A673 (cell line): Measurements from ENCODE around the gene YIPF2. TPM values are rescaled to one million over a fixed set of nuclear protein-coding genes. Genes with fewer than 3 reads are reported as not detected.

ENCODE experiments used
- BruUV-seq: library from RNA; stranded (reverse); fragments of 400-500 nt; replicated peaks from 2 replicates; lab custom pipeline; 2021; lab: Mats Ljungman, UMichigan
- CTCF ChIA-PET: fragments of 300-600 bp; sonication (Branson Sonifier 250); formaldehyde crosslinking; loops from one replicate; lab custom pipeline; 2022; ENCODE audit warnings: antibody characterized with exemption; lab: Charles Lee
- POLR2A ChIA-PET: fragments of 300-600 bp; sonication (Branson Sonifier 250); formaldehyde crosslinking; loops from one replicate; lab custom pipeline; 2022; ENCODE audit warnings: antibody characterized with exemption; ENCODE audit not compliant: low non-redundant PET; lab: Charles Lee
- DNase-seq: peaks from one replicate; pipeline ENCODE4 v3.0.0-alpha.2; 2015; ENCODE audit warnings: low spot score
- H3K27ac ChIP-seq: fragments of 200-600 bp; sonication (generic); 2 replicates; pipeline ENCODE4 v1.5.1; 2016; ENCODE audit warnings: mixed run types, low read depth, mild to moderate bottlenecking, mixed read lengths, antibody characterized with exemption, low read length; ENCODE audit not compliant: poor library complexity, severe bottlenecking
- H3K27me3 ChIP-seq: fragments of 200-600 bp; sonication (generic); replicated peaks from 2 replicates; pipeline ENCODE4 v1.6.1; 2017; ENCODE audit warnings: mixed run types, low read depth, mild to moderate bottlenecking, mixed read lengths, antibody characterized with exemption, low read length; ENCODE audit not compliant: insufficient read depth, poor library complexity
- H3K36me3 ChIP-seq: fragments of 200-600 bp; sonication (generic); 2 replicates; pipeline ENCODE4 v1.6.1; 2016; ENCODE audit warnings: mixed run types, mild to moderate bottlenecking, mixed read lengths, antibody characterized with exemption, low read length; ENCODE audit not compliant: insufficient read depth, poor library complexity, severe bottlenecking
- H3K4me1 ChIP-seq: fragments of 200-600 bp; sonication (generic); 2 replicates; pipeline ENCODE4 v1.6.1; 2017; ENCODE audit warnings: mixed run types, mild to moderate bottlenecking, mixed read lengths, antibody characterized with exemption, low read length; ENCODE audit not compliant: insufficient read depth, poor library complexity, severe bottlenecking
- H3K4me3 ChIP-seq: fragments of 200-600 bp; sonication (generic); 2 replicates; pipeline ENCODE4 v1.5.1; 2016; ENCODE audit warnings: low read depth, mixed run types, mild to moderate bottlenecking, mixed read lengths, low read length; ENCODE audit not compliant: poor library complexity, severe bottlenecking
- H3K9me3 ChIP-seq: fragments of 200-600 bp; sonication (generic); 2 replicates; pipeline ENCODE4 v1.6.1; 2016; ENCODE audit warnings: mixed run types, low read depth, mild to moderate bottlenecking, mixed read lengths, antibody characterized with exemption, low read length; ENCODE audit not compliant: poor library complexity, severe bottlenecking
- EZH2 ChIP-seq: fragments of 200-600 bp; sonication (generic); IDR thresholded peaks from 2 replicates; pipeline ENCODE4 v1.6.1; 2017; ENCODE audit warnings: borderline replicate concordance, low read depth, mild to moderate bottlenecking, mixed read lengths, antibody characterized with exemption, low read length; ENCODE audit not compliant: poor library complexity, severe bottlenecking
- intact Hi-C: fragments of 100-400 bp; cut with micrococcal nuclease; formaldehyde crosslinking; loops from one replicate; pipeline ENCODE4 v1.10.0; 2022; ENCODE audit not compliant: unreplicated experiment
- total RNA-seq: library from RNA; stranded (reverse); gene quantifications from 2 replicates; pipeline ENCODE4 v1.2.3, GENCODE V29; 2021
- TF ChIP-seq, protein P1 (sequence below): fragments of 300-800, 200-600 bp; sonication (generic); conservative IDR thresholded peaks from 2 replicates; pipeline ENCODE4 v1.5.1; 2017; ENCODE audit warnings: low read depth, mild to moderate bottlenecking, antibody characterized with exemption, low read length, moderate library complexity, mixed read lengths

The YIPF2 gene
- total RNA-seq, 1 experiment from 2014 or later = 24.5 TPM

DNA sequence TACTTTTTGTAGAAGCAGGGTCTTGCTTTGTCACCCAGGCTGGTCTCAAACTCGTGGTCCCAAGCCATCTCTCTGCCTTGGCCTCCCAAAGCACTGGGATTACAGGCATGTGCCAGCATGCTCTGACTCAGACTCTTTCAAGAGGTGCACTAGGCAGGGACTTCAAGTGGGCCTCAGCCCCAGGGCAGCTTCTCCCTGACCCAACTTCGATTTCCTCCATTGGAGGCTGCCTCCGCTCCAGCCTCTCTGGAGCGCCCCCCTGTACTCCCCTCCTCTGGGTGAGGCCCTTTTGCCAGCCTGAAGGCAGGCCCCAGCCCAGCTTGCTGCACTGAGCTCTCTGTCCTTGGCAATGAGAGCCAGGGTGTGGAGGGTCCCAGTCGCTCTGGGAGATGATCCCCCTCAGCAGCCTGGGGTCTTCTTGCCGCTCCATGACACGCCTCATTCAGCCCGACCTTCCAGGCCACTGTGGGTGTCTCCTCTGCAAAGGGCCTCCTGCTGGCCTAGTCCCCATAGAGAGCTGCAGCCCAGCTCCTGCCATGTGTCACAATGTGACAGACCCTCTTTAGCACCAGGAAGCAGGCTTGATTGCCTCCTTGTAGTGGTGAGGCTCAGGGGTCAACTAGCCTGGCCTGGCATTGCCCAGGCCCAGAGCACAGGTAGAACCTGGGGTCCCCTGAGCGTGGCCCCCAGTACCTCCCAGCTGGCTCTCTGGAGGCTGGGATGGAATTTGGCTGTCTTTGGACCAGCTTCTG is 40.6 kb downstream of the YIPF2 start:
- no peak overlapping the region for H3K4me3 ChIP-seq
- H3K36me3 ChIP-seq = no peaks in the 10 kb centered on the region
- DNase-seq = no peak
- H3K9me3 ChIP-seq = no peaks in the 10 kb centered on the region
- no peaks in the 10 kb centered on the region for H3K27me3 ChIP-seq
- ChIA-PET CTCF (interaction anchor here (0.8 to 1.8 kb wide), 3 partner anchors 15 to 49 kb away, joined by 4 to 9 read pairs (median 6); partner anchors contain the start of gene CARM1), POLR2A (no interaction called here)
- peak overlapping the region; percentile 76 for H3K27ac ChIP-seq
- BruUV-seq = no TSS peak
- intact Hi-C loops = no loop called here
- TF ChIP-seq, protein P1, sequence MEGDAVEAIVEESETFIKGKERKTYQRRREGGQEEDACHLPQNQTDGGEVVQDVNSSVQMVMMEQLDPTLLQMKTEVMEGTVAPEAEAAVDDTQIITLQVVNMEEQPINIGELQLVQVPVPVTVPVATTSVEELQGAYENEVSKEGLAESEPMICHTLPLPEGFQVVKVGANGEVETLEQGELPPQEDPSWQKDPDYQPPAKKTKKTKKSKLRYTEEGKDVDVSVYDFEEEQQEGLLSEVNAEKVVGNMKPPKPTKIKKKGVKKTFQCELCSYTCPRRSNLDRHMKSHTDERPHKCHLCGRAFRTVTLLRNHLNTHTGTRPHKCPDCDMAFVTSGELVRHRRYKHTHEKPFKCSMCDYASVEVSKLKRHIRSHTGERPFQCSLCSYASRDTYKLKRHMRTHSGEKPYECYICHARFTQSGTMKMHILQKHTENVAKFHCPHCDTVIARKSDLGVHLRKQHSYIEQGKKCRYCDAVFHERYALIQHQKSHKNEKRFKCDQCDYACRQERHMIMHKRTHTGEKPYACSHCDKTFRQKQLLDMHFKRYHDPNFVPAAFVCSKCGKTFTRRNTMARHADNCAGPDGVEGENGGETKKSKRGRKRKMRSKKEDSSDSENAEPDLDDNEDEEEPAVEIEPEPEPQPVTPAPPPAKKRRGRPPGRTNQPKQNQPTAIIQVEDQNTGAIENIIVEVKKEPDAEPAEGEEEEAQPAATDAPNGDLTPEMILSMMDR = no peak
- no peak for TF ChIP-seq EZH2
- peaks cover 44% of the 10 kb centered on the region for H3K4me1 ChIP-seq

DNA sequence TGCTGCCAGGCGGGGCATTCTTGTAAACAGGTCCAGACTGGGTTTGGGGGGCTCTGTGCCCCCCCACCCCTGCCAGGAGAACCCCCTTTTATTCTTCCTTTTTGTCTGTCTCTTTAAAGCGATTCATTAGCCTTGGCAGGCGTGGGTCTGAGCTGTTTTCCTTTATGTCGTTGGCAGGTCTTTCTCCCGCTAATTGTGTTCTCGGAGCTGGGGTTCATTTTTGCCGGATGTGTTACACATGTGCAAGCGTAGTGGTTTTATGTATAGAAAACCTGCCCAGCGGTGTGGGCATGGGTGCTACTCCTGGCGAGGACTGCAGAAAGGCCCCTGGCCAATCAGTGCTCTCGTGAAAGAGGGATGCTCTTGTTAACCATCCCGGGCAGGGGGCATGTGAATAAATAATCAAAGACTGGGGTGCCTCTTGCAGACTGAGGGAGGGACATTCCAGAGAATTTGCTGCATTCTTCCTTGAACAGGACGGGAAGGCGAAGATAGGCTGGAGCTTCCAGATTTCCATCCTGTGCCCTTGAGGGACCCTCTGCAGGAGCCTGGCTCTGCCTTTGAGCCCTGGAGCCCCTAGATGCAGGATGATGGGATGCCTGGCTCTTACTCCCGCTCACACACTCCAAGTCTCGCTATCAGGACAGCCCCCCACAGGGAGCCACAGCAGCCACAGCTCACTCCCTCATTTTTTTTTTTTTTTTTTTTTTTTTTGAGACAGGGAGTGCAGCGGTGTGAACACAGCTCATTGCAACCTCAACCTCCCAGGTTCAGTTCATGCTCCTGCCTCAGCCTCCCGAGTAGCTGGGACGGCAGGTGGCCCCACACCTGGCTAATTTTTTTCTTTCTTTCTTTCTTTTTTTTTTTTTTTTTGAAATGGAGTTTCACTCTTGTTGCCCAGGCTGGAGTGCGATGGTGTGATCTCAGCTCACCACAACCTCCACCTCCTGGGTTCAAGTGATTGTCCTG is 43.0 kb downstream of the YIPF2 start:
- peak overlapping the region; percentile 29 for H3K27ac ChIP-seq
- DNase-seq = peak; percentile 63
- BruUV-seq = no TSS peak
- H3K36me3 ChIP-seq = no peaks in the 10 kb centered on the region
- H3K9me3 ChIP-seq = no peaks in the 10 kb centered on the region
- H3K4me1 ChIP-seq = peaks cover 56% of the 10 kb centered on the region
- TF ChIP-seq EZH2 = no peak
- TF ChIP-seq, protein P1 = no peak
- intact Hi-C loops = no loop called here
- H3K4me3 ChIP-seq = no peak overlapping the region
- CTCF ChIA-PET = interaction anchor here (0.7 kb wide), 1 partner anchor 12 kb away, joined by 7 read pairs; no protein-coding TSS in a partner anchor
- POLR2A ChIA-PET = no interaction called here
- H3K27me3 ChIP-seq = no peaks in the 10 kb centered on the region

DNA sequence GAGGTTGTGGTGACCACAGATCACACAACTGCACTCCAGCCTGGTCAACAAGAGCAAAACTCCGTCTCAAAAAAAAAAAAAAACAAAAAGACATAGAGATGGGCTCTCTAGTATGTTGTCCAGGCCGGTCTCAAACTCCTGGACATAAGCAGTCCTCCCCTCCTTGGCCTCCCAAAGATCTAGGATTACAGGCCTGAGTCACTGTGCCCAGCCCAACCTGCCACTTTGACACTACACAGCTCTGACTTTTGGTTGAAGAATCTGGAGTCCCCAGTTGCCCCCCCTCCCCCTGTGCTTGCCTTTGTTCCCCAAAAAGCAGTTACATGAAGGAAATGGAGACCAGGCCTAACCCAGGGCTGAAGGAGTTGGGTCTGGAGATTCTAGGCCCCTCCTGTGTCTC is 44.2 kb downstream of the YIPF2 start:
- no peak for DNase-seq
- CTCF ChIA-PET = no interaction called here
- Histone ChIP-seq H3K9me3 (no peaks in the 10 kb centered on the region), H3K27ac (no peak overlapping the region), H3K36me3 (no peaks in the 10 kb centered on the region), H3K4me1 (peaks cover 56% of the 10 kb centered on the region), H3K27me3 (no peaks in the 10 kb centered on the region), H3K4me3 (no peak overlapping the region)
- POLR2A ChIA-PET = no interaction called here
- BruUV-seq = no TSS peak
- intact Hi-C loops = no loop called here
- TF ChIP-seq EZH2 = no peak
- TF ChIP-seq, protein P1 = no peak
